ENCODE measurements around the gene RASIP1.

RASIP1 gene

DNA sequence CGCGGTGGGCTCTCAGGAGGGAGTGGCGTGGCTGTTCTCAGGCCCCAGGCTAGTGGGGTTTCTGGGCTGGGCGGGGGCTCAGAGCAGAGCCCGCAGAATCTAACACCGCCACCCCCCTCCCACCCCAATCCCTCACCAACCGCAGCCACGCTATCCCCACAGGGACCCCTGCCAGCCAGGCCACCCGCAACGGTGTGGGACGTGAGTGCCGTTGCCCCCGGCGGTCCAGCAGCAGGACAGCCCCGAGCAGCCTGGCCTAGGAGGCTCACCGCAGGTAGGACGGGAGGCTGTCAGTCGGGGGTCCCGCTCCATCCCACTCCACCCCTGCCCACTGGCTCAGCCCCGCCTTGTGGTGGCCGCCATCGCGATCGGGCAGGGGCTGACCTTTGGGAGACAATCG, 67.4 kb downstream of the RASIP1 start, which contains the start of gene NTN5:
Gene NTN5, minus strand, starts transcription at position 24 of the 400 bp plus-strand sequence. CDS start 2,031 bp downstream, outside the sequence.
- no peak for DNase-seq

DNA sequence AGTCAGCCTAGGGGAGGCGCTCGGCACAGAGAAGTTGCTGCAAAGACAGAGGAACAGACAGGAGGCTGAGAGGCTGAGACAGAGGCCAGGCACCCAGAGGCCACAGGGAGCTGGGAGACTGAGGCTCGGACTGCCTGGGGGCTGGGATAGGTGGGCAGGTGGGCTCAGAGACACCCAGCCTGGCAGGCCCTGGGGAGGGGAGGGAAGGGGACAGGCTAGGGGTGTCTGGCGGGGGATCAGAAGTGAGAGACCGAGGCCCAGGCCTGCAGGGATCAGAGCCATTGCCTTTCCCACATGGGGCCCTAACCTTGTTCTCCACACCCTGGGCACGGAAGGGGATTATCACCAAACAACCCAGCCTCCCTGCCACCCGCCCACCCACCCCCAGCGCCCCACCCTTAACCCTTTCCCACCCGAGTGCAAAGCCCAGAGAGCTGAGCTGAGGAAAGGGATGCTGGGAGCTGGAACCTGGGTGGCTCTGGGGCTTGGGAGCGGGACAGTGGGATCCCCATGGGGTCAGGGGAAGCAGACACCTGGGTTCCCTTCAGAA, 68.9 kb downstream of the RASIP1 start:
- DNase-seq: no peak

- DNase-seq: no peak
Observed at GRCh38 chr19:48670699-48671445, 69.5 kb downstream of the RASIP1 start.
